HG02623 (cell line): ENCODE measurements around the gene SERPINA5.
"Not testable (repeated sequence)": the region's sequence is repeated elsewhere in the genome, so short reads cannot be mapped to it uniquely, and the experiment has no call there.

Experiments
- ATAC-seq: cut with Tn5 transposase; IDR thresholded peaks from one replicate; pipeline ENCODE4 v1.9.1; 2021; ENCODE audit warnings: moderate library complexity; ENCODE audit not compliant: unreplicated experiment

The SERPINA5 gene

DNA sequence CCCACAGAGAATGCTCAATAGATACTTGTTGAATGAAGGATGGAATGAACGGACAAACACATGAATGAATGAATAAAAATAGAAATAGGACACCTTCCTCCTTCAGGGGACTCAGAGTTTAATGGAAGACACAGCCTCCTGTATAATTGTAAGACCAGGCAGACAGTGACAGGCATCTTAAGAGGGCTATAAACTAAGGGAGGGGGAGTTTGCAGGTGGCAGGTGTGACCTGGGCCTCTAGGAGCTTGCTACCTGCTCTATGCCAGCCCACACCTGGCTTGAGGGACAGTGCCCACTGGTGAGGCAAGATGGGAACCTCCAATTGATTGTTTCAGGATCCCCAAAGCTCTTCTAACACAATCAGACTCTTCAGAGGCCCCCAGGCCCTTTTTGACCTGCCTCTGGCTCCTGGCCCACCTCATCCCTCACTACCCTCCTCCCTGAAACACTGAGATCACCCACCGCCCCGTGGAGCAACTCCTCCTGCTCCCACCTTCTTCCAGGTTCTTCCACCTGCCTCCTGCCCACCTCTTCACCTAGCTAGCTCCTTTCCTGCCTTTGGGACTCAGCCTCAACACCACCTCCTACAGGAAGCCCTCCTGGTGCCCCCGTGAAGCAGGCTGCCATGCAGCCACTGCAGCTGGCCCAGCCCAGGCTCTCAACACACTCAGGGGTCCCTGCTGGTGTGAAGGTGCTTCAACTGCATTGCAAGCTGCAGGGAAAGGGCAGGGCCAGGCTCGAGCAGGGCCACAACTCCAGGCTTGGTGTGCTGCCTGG, 40.3 kb downstream of the SERPINA5 start:
- no peak for ATAC-seq

DNA sequence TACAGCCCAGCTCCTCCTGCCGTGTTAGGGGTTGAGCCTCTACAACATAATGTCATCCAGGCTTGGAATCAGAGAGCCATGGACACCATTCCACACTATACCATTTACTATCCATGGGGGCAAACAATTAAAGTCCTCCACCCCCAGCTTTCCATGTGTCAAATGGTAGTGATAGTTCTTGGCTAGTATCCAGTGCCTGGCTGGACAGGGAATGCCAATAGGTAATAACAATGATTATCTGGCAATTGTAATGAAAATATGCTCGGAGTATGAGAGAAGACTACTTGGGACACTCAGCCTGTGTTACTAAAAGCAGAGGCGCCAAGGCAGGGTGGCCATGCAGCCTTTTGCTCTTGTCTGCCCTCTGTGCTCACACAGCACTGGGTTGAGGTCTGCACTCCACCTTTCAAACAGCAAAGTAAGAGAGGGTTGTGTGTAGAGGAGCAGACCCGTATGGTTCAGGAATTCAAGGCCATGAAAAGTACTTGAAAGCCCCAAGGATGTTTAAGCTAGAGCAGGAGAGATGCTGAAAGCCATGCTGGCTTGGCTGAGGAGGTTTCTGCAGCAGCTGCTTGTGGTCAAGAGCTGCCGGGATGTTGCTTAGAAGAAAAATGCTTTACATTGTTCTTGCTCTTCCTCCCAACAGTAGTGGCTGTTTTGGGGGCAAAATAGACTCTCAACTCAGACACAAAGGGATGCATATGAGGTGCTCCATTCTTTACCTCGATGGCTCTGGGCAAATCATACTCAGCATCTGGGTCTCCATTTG, 41.6 kb downstream of the SERPINA5 start:
- no peak for ATAC-seq

DNA sequence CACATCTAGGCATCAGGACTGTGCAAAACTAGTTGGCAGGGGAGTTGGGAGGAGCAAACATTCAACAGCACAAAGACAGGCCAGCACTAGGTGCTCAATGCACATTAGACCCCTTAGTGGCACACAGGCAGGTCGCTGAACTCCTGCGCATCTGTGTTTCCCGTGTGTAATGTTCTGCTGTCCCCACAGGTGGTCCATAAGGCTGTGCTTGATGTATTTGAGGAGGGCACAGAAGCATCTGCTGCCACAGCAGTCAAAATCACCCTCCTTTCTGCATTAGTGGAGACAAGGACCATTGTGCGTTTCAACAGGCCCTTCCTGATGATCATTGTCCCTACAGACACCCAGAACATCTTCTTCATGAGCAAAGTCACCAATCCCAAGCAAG, 42.2 kb downstream of the SERPINA5 start:
- ATAC-seq, result no peak

DNA sequence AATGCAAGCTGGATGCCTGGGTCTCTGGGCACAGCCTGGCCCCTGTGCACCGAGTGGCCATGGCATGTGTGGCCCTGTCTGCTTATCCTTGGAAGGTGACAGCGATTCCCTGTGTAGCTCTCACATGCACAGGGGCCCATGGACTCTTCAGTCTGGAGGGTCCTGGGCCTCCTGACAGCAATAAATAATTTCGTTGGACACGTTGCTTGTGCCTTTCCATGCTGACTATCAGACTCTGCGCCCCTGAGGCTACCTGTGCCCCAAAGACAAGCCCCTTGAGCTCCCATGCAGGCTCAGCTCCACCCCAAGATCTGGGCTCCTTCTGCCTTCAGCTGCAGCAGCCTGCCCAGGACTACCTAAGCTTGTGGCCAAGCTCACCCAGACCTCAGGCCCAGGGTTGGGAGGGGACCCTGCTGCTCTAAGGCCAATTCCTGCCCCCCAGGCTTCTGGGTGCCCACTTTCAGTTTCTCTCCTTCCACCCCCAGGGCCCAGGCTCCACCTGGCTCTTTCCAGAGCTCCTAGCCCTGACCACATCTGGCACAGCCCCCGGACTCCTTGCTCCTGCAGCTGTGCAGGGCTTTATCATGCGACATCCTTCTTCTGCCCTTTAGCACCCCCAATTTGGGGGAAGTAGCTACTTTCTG, 42.8 kb downstream of the SERPINA5 start:
- ATAC-seq, result no peak

DNA sequence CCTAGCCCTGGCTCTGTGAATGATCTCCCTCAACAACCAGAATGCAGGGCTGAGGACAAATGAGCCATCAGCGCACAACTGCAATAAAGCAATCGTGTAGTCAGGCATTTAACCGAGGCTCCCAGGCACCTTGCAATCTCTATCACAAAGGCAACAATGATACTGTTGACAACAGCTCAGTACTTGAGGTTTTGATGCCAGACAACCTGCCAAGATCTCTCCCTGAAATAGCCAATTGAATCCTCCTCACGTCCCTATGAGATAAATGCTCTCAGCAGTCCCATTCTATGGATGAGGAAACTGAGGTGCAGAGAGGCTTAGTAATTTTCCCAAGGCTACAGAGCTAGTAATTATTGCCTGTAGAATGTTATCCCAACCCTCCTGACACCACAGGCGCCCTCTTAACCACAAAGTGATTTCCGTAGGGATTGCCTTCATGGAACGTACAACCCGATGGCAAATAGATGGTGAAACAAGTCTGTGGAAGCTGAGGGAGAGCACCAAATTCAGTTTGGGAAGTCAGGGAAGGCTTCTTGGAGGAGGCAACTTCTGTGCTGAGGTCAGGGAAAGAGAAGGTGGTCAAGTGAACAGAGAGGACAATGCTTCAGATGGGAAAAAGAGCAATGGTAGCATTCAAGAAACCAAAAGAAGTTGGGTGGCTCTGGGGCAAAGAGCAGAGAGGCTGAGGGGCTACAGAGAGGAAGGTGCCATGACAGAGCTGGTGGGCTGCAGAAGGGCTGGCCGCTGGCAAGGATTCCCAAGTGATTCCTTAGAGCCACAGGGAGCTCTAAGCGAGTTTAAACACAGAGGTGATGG, 43.5 kb downstream of the SERPINA5 start:
- no peak for ATAC-seq

DNA sequence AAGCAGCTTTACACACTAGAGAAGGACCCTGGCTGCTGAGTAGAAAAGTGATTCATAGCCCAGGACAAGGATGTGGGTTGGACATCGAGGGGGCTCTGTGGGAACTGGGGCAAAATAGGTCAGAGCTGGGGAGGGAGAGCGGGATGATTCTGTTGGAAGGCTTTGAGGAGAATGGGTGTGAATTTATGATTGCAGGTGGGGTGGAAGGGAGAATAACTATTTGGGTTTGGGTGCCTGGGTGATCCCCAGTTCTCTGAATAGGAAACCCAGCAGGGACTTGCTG, 44.1 kb downstream of the SERPINA5 start:
- ATAC-seq, result no peak

DNA sequence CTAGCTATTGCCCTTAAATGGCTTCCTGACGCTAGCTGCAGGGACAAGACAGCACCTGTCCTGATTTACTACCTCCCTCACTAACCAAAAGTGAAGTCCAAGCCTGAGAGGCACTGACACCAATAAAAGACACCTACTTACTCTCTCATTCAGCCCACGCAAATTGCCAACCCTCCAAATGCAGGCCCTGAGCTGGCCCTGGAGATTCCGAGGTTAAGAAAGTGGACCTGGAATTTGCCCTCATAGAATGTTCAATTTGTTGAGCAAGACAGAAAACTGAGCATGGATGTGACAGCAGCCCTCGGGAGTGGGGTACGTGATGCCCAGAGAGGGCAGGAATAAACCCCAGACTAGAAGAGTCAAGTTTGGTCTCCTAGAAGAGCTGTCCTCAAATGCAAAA, 47.4 kb downstream of the SERPINA5 start:
- no peak for ATAC-seq

DNA sequence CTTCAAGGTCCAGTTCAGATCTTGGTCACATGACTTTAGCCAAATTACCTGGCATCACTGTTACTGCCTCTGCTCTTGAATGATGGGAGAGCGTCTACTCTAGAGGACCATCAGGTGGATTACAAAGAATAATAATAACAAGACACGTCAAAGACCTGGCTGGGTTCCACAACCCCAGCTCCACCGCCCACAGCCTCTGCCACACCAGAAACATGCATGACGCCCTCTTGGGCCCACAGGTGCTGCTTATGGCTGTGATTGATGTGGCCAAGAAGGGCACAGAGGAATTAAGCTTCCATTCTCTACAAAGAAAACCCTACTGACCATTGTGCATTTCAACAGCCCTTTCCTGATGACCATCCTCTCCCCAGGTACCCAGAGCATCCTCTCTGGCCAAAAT, 49.2 kb downstream of the SERPINA5 start:
- no peak for ATAC-seq

DNA sequence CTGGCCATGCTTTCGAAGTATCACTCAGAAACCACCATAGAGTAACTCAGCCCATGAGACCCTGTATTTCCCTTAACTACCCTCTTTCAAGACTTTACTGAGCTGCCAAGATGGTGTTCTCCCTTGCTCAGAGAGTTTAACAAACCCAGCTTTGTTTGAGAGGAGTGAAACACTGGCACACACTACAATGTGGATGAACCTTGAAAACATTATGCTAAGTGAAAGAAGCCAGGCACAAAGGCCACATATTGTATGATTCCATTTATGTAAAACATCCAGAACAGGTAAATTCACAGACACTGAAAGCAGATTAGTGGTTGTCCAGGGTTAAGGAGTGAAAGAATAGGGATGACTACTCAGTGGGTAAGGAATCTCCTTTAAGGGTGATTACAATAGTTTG, 49.8 kb downstream of the SERPINA5 start:
- no peak for ATAC-seq

DNA sequence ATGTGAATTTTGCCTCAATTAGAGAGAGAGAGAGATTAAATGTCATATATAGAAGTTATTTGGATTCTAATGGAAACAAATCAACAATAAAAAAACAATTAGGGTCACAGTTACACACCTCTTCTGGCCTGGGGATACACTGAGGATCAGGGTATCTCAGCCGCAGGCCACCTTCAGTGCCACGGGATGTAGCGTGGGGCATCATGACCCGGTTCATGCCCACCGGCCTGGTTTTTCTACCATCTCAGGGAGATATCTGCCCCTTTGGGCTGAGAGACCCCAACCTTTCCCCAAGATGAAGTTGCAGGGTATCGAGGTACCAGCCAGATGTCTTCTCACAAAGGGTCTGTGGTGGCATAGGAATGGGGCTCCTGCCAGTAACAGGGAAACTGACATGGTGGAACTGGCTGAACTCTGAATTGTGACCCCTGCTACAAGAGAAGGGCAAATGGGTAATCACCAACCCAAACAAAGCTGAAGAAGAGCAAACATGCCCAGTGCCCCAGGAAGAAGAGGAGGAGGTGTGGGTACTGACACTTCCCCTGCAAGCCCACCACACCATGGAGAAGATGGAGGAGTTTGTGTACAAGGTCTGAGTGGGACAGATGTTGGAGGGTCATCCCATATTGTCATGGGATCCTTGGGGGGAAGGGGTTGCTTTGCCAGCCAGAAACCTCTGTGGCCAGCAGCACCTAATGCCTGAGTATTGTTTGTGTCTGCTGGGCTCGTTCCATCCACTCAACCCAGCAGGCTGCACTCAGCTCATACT, 50.5 kb downstream of the SERPINA5 start:
- no peak for ATAC-seq

DNA sequence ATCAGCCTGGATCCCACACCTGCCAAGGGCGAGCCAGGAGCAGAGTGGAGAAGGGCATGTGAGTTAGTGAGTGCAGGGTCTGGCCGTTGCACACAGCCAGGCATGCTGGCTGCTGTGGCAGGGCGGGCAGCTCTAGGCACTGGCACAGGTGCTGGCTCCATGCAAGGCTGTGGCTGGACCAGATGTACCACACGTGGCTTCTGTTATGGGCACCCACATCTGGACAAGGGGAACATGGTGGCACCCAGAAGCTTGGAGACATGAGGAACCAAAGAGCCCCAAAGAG, 51.0 kb downstream of the SERPINA5 start:
- ATAC-seq, result no peak

DNA sequence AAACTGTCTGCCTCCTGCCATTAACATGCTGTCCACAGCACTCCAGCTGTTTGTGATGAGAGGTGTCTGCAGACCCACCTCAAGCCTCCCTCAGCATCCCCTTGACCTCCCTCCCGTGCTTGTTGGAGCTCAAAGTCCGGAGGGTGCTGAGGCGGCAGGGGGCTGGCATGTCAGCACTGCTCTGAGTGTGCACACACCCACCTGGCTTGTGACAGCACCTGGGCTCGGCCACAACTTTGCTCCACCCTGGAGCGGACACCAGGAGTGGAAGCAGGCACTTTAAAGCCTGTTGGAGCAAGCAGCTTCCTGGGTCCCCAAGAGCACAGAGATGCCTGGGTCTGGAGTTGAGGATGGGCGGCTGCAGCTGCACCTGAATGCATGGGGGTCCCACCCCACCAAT, 51.9 kb downstream of the SERPINA5 start:
- ATAC-seq, result no peak

DNA sequence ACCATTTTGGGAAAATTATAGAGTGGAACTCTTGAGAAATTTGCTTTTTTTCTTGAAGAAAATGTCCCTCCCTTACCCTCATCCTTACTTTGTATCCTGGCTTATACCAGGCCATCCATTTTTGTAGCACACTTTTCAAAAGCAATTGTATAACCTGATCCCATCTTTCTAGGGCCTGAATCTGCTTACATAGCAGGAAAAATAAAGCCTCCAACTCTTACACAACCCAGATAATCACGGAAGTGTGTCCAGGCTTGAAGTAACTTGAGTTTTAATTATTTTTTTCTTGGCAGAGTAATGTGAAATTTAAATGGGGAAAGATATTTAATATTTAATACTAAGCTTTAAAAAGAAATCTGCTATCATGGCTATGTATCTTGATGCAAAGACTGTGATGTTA, 53.9 kb downstream of the SERPINA5 start:
- ATAC-seq, result no peak

DNA sequence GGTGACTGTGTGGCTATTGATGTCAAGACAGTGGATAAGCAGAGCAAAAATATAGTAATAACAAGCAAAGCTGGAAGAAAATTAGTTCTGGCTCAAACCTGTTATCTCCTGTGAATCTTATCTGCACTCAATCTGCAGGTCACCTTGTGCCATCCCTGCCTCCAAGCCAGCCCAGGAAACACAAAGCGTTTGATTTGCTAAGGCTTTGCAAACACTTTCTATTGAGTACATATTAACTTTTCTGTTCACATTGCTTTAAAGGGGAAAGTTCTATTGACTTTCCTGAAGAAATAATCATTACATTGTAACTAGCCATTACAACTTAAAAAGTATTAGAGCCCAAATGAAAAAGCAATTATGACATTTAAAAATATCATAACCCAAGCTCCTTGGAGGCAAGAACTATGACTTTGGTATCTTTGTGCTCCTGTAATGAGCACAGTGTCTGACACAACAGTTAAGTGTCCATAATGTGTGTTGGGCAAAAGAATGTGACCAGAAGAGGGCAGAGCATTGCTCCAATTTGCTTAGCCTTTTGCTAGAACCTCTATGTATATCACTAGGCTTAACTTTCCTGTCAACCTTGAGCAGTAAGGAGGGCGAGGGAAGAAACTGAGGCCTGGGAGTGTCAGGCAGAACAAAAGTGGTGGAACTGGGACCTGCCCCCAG, 55.7 kb downstream of the SERPINA5 start:
- no peak for ATAC-seq

DNA sequence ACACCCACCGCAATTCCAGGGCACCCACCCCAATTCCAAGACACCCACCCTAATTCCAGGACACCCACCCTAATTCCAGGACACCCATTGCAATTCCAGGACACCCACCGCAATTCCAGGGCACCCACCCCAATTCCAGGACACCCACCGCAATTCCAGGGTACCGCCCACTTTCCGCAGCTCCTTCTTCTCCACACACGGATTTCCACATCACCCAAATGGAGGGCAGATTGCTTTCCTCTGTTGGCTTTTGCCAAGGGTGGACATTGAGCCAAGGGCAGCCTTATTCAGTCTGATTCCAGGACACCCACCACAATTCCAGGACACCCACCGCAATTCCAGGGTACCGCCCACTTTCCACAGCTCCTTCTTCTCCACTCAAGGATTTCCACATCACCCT, 56.6 kb downstream of the SERPINA5 start:
- not testable (repeated sequence) for ATAC-seq

DNA sequence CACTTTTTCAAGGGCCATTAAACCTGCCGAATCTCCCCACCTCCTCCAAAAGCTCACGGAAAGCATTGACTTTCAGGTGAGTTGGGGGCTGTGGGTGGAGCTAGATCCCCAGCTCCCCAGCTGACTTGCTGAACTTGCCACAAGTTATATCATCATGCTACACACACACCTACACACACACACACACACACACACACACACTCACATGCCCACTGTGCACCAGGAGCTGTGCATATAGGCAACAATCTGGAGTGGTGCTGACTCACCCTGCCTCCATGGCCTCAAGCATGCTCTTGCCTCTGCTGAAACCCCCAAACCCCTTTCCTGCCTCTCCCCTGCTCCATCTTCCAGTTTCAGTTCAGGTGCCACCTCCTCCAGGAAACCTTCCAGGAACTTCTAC, 57.1 kb downstream of the SERPINA5 start:
- ATAC-seq, result no peak

DNA sequence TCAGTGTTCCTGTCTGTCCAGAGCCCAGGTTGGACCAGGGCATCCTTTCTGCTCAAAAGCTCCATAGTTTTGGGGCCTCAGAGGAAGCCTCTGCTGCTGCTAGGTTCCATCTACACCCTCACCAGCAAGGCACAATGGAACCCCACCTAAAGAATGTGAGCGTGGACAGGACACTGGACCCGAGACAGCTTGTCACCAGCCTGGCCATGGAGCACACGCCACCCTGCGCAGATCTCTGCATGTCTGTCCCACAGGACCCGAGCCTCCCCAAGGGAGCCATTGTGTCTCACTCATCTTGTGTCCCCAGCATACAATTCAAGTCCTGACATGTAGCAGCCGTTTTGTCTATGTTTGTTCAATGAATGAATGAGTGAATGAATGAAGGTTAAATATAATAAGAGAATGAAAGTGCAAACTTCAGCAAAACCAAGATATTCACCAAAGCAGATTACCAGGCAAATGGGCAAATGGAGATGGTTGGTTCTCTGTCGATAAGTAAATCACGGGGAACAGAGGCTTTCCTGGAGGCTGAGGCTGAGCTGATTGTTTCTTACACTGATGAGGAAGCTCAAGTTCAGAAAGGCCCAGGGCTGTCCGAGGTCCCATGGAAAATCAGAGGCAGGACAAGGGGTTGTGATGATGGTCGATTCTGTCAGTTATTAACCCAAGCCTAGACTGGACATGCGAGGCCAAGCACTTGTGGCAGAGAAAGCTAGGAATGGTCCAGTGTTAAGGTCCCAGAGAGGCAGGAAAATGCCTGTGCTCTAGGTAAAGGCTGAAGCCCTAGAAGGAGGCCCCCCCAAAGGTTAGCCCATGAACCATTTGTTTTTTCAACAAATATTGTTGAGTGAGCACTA, 58.0 kb downstream of the SERPINA5 start:
- ATAC-seq, result no peak

DNA sequence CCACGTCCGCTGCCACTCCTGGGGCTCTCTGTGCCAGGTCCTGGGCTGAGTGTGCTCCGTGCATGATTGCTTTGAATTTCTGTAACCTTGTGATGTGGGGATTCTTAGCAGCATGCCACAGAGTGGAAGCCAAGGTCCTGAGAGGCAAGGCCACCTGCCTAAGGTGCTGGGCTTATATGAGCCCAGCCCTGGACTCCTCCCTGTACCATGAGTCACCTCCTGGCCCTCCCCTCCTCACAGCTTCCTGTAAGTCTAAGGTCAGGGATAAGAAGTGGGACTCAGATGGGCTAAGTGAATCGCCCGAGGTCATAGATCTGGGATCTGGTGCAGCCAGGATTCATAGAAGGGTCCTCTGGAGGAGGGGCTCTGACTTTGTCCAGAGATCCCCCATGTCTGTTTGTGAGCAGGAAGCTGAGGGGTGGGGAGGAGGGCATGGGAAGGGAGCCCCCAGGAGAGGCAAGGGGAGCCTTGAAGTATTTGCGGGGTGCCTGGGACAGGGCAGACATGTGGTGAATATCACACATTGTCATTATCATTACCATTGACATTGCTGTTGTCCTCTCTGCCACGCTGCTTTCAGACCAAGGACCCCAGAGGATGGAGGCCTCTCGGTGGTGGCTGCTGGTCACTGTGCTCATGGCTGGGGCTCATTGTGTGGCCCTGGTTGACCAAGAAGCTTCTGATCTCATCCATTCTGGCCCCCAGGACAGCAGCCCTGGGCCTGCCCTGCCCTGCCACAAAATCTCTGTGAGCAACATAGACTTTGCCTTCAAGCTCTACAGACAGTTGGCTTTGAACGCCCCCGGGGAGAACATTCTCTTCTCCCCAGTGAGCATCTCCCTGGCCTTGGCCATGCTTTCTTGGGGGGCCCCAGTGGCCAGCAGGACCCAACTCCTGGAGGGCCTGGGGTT, 59.8 kb downstream of the SERPINA5 start:
- ATAC-seq, result no peak

DNA sequence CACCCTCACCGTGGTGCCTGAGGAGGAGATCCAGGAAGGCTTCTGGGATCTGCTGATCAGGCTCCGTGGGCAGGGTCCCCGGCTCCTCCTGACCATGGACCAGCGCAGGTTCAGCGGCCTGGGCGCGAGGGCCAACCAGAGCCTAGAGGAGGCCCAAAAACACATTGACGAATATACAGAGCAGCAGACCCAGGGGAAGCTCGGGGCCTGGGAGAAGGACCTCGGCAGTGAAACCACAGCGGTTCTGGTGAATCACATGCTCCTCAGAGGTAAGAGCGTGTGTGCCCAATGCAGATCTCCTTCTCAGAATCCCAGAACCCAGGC, 60.4 kb downstream of the SERPINA5 start:
- ATAC-seq, result no peak
